Endothelial cell (in vitro differentiated cells): ENCODE data around the gene SCD5. TPM values are rescaled to one million over a fixed set of nuclear protein-coding genes. Genes with fewer than 3 reads are reported as not detected.

Experiments
- DNase-seq: peaks from one replicate; pipeline ENCODE4 v3.0.0; 2021; ENCODE audit warnings: low spot score
- H3K27ac Mint-ChIP-seq: one replicate; pipeline ENCODE4 v1.8.0; 2021; ENCODE audit warnings: mixed read lengths, inconsistent platforms; ENCODE audit not compliant: unreplicated experiment
- H3K27me3 Mint-ChIP-seq: one replicate; pipeline ENCODE4 v1.8.0; 2021; ENCODE audit warnings: mild to moderate bottlenecking, moderate library complexity, mixed read lengths, inconsistent platforms; ENCODE audit not compliant: unreplicated experiment
- H3K36me3 Mint-ChIP-seq: one replicate; pipeline ENCODE4 v1.8.0; 2021; ENCODE audit warnings: mild to moderate bottlenecking, low read depth, mixed read lengths, inconsistent platforms; ENCODE audit not compliant: unreplicated experiment
- H3K4me1 Mint-ChIP-seq: one replicate; pipeline ENCODE4 v1.8.0; 2021; ENCODE audit warnings: mild to moderate bottlenecking, mixed read lengths, inconsistent platforms; ENCODE audit not compliant: unreplicated experiment
- H3K4me3 Mint-ChIP-seq: one replicate; pipeline ENCODE4 v1.8.0; 2021; ENCODE audit warnings: mild to moderate bottlenecking, mixed read lengths, inconsistent platforms; ENCODE audit not compliant: unreplicated experiment
- H3K9me3 Mint-ChIP-seq: one replicate; pipeline ENCODE4 v1.8.0; 2021; ENCODE audit warnings: mixed read lengths, inconsistent platforms; ENCODE audit not compliant: unreplicated experiment
- total RNA-seq: library from RNA; stranded (reverse); fragmentation: NEBNext Ultra II Directional; extraction: Animal tissue kit (Norgen Biotek cat#: 25700); gene quantifications from one replicate; pipeline ENCODE4 v1.2.1, GENCODE V29; 2021; ENCODE audit not compliant: unreplicated experiment
- TF ChIP-seq, protein P1 (sequence below): fragments of 200-600 bp; sonication (generic); IDR thresholded peaks from one replicate; pipeline ENCODE4 v1.5.0; 2021; ENCODE audit warnings: antibody characterized with exemption; ENCODE audit not compliant: unreplicated experiment

SCD5 gene
- total RNA-seq, 1 donor from 2014 or later: 0.38 TPM

DNA sequence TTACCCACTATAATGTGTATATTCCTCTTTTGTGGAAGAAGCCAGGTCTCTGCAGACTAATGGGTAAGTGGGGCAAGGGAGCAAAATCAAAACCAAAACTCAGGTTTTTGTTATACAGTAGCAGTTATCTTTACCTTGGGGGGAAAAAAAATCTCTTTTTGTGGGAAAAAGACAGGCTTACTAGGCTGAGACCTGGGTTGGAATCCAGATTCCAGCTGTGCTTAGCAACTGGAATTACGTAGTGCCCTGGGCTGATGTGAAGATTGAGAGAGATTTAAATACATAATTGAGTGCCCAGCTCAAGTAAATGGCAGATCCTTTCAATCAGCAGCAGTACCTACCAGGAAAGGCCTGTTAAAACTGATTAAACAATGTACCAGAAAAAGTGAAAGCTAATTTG lies 15.4 kb upstream of the SCD5 start:
- Mint-ChIP-seq H3K27me3 (no peaks in the 10 kb centered on the region), H3K27ac (no peak overlapping the region), H3K9me3 (no peaks in the 10 kb centered on the region), H3K36me3 (peaks cover 9% of the 10 kb centered on the region), H3K4me1 (peaks cover 8% of the 10 kb centered on the region), H3K4me3 (no peak overlapping the region)
- TF ChIP-seq, protein P1, sequence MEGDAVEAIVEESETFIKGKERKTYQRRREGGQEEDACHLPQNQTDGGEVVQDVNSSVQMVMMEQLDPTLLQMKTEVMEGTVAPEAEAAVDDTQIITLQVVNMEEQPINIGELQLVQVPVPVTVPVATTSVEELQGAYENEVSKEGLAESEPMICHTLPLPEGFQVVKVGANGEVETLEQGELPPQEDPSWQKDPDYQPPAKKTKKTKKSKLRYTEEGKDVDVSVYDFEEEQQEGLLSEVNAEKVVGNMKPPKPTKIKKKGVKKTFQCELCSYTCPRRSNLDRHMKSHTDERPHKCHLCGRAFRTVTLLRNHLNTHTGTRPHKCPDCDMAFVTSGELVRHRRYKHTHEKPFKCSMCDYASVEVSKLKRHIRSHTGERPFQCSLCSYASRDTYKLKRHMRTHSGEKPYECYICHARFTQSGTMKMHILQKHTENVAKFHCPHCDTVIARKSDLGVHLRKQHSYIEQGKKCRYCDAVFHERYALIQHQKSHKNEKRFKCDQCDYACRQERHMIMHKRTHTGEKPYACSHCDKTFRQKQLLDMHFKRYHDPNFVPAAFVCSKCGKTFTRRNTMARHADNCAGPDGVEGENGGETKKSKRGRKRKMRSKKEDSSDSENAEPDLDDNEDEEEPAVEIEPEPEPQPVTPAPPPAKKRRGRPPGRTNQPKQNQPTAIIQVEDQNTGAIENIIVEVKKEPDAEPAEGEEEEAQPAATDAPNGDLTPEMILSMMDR: no peak
- no peak for DNase-seq

DNA sequence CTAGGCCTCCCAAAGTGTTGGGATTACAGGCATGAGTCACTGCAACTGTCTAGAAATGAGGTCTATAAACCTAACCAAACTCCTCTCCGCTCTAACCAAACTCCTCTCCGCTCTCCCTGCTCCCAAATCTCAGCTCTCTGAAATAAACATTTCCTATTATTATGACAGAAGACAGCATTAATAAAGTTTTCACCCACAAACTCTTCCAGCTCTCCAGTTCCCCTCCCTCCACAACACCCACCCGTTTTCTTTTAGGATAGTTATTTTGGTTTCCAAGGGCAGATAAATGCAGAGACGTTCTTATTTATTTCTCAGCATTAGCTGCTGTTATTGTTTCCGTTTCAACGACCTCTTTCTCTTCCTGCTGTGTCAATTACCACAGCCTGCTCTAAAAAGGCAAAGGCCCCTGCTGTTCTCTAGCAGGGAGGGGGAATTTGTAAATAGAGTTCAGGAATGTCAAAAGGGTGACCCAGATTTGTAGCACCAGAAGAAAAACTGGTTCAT lies 13.3 kb upstream of the SCD5 start:
- Mint-ChIP-seq H3K36me3 (no peaks in the 10 kb centered on the region), H3K4me3 (no peak overlapping the region), H3K9me3 (no peaks in the 10 kb centered on the region), H3K27ac (peak overlapping the region; percentile 54), H3K4me1 (peaks cover 8% of the 10 kb centered on the region), H3K27me3 (no peaks in the 10 kb centered on the region)
- DNase-seq: no peak
- TF ChIP-seq, protein P1: no peak

DNA sequence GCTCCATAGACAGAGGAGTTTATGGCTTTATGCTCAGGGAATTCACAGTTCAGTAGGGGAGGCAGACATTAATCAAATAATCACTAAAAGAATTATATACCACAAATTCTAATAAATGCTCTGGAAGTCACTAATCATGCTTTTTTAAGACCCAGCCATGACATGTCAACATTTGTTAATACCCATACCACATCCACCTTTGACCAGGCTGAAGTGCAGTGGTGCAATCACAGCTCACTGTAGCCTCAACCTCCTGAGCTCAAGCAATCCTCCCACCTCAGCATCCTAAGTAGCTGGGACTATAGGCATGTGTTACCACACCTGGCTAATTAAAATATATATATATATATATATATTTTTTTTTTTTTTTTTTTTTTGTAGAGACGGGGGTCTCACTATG lies 12.8 kb upstream of the SCD5 start:
- no peaks in the 10 kb centered on the region for H3K27me3 Mint-ChIP-seq
- H3K27ac Mint-ChIP-seq: no peak overlapping the region
- TF ChIP-seq, protein P1: no peak
- H3K4me3 Mint-ChIP-seq: no peak overlapping the region
- peaks cover 8% of the 10 kb centered on the region for H3K4me1 Mint-ChIP-seq
- H3K36me3 Mint-ChIP-seq: no peaks in the 10 kb centered on the region
- H3K9me3 Mint-ChIP-seq: no peaks in the 10 kb centered on the region
- no peak for DNase-seq

DNA sequence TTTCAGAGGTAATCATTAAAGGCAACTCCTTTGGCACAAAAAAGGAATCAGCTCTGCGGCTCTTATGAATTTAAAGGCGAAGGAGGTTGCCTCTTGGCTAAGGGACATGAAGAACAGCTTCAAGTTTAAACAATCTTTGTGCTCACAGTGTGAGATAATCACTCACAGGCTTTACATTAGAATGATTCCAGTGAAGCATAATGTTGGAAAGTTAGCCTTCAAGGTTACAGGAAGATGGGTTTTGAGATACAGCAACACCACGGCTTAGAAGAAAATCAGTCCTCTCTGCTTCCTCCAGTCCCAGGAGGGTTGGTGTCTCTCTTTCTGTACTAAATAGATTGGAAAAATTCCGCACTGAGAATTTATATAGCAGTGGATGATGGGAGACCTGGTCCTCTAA lies 11.6 kb upstream of the SCD5 start:
- Mint-ChIP-seq H3K27me3 (no peaks in the 10 kb centered on the region), H3K9me3 (no peaks in the 10 kb centered on the region), H3K4me1 (peaks cover 8% of the 10 kb centered on the region), H3K27ac (no peak overlapping the region), H3K4me3 (no peak overlapping the region), H3K36me3 (no peaks in the 10 kb centered on the region)
- TF ChIP-seq, protein P1: no peak
- no peak for DNase-seq

DNA sequence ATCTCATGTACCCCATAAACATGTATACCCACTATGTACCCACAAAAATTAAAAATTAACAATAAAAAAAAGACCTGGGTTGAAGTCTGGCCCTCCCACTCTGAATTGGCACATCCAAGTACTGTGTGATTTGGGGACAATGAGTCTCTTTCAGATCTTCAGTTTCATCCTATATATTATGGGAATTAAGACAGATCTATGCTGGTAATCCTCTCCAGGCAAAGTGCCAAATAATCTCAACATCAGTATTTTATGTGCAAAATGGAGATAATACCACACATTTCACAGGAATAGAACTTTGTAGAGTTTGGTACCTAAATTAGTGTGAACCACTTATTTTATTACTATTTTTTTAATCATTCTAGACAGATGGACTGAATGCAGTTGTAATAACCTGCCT lies 11.0 kb upstream of the SCD5 start:
- Mint-ChIP-seq H3K9me3 (no peaks in the 10 kb centered on the region), H3K4me1 (peaks cover 8% of the 10 kb centered on the region), H3K27ac (no peak overlapping the region), H3K4me3 (no peak overlapping the region), H3K36me3 (no peaks in the 10 kb centered on the region), H3K27me3 (no peaks in the 10 kb centered on the region)
- no peak for DNase-seq
- TF ChIP-seq, protein P1: no peak
